Endothelial cell of umbilical vein (primary cell): Measurements from ENCODE around the gene TJP3. TPM values are rescaled to one million over a fixed set of nuclear protein-coding genes. Genes with fewer than 3 reads are reported as not detected.
"Not testable (repeated sequence)": the region's sequence is repeated elsewhere in the genome, so short reads cannot be mapped to it uniquely, and the experiment has no call there.

Experiments
- BruUV-seq: library from RNA; stranded (reverse); fragments of 400-500 nt; replicated peaks from 2 replicates; lab custom pipeline; 2021; lab: Mats Ljungman, UMichigan
- CTCF ChIA-PET: fragments of 300-600, 350-600 bp; sonication (Branson Sonifier 250); formaldehyde crosslinking; loops from one replicate; lab custom pipeline; 2021; ENCODE audit warnings: antibody characterized with exemption, inconsistent platforms; lab: Charles Lee
- POLR2A ChIA-PET: fragments of 300-600, 350-600 bp; sonication (Branson Sonifier 250); formaldehyde crosslinking; loops from one replicate; lab custom pipeline; 2021; ENCODE audit warnings: antibody characterized with exemption, inconsistent platforms; lab: Charles Lee
- DNase-seq: peaks from one replicate; pipeline ENCODE4 v3.0.0-alpha.2; 2011; ENCODE audit warnings: low read depth, low spot score
- FAIRE-seq: peaks from 2 replicates; lab custom pipeline; 2011; peaks lifted over from hg19 to GRCh38; lab: Jason Lieb, UNC
- H2AFZ ChIP-seq: 2 replicates; pipeline ENCODE4 v1.6.0; 2012; ENCODE audit warnings: low read depth, low read length, control low read depth, inconsistent platforms
- H3K27ac ChIP-seq: 2 replicates; pipeline ENCODE4 v1.5.1; 2011; ENCODE audit warnings: low read depth, mild to moderate bottlenecking, control low read depth, low read length, moderate library complexity; ENCODE audit not compliant: insufficient read depth
- H3K27me3 ChIP-seq, 2 experiments: 2 replicates each; pipeline versions ENCODE4 v1.6.0 to v1.6.1; 2011; ENCODE audit warnings: low read length in 2 of 2, mixed read lengths in 1 of 2; ENCODE audit not compliant: control insufficient read depth in 2 of 2, insufficient read depth in 2 of 2
- H3K36me3 ChIP-seq, 2 experiments: 2 replicates in 1 of 2; 3 replicates in 1 of 2; pipeline ENCODE4 v1.5.1; 2011; ENCODE audit warnings: low read length in 2 of 2, mild to moderate bottlenecking in 1 of 2, moderate library complexity in 1 of 2; ENCODE audit not compliant: control insufficient read depth in 2 of 2, insufficient read depth in 2 of 2; ENCODE audit errors: extremely low read depth in 1 of 2
- H3K4me1 ChIP-seq: 3 replicates; pipeline ENCODE4 v1.5.1; 2011; ENCODE audit warnings: mild to moderate bottlenecking, low read length; ENCODE audit not compliant: control insufficient read depth, insufficient read depth; ENCODE audit errors: extremely low read depth
- H3K4me2 ChIP-seq: 2 replicates; pipeline ENCODE4 v1.6.1; 2011; ENCODE audit warnings: low read length, control low read depth, mixed read lengths; ENCODE audit not compliant: insufficient read depth
- H3K4me3 ChIP-seq, 3 experiments: fragments of 200-600 bp in 1 of 3; sonication (generic), shearing (Covaris generic) in 1 of 3; replicated peaks in 1 of 3; 2 replicates each; pipeline ENCODE4 v1.5.1; 2011 to 2016; ENCODE audit warnings: control low read depth in 3 of 3, low read length in 3 of 3, mild to moderate bottlenecking in 2 of 3, inconsistent platforms in 1 of 3, low read depth in 1 of 3, moderate library complexity in 1 of 3; ENCODE audit not compliant: insufficient read depth in 1 of 3
- H3K79me2 ChIP-seq: 2 replicates; pipeline ENCODE4 v1.6.0; 2012; ENCODE audit warnings: low read length, inconsistent platforms; ENCODE audit not compliant: control insufficient read depth, insufficient read depth
- H3K9ac ChIP-seq: replicated peaks from 2 replicates; pipeline ENCODE3; 2011; ENCODE audit warnings: low read length, control low read depth; ENCODE audit not compliant: insufficient read depth; ENCODE audit errors: extremely low read depth
- H3K9me1 ChIP-seq: replicated peaks from 3 replicates; pipeline ENCODE4 v1.6.0; 2011; ENCODE audit warnings: mild to moderate bottlenecking, low read length; ENCODE audit not compliant: control insufficient read depth, insufficient read depth; ENCODE audit errors: extremely low read depth
- H3K9me3 ChIP-seq: replicated peaks from 2 replicates; pipeline ENCODE4 v1.5.1; 2012; ENCODE audit warnings: low read length, inconsistent platforms; ENCODE audit not compliant: control insufficient read depth, insufficient read depth
- H4K20me1 ChIP-seq: replicated peaks from 2 replicates; pipeline ENCODE3; 2011; ENCODE audit warnings: mild to moderate bottlenecking, low read length; ENCODE audit not compliant: control insufficient read depth, insufficient read depth; ENCODE audit errors: extremely low read depth
- dilution Hi-C: fragments of 300-500 bp; cut with MboI; formaldehyde crosslinking; loops from one replicate; pipeline ENCODE4 v1.15.0; 2019; ENCODE audit warnings: low sequenced_read_pairs; ENCODE audit not compliant: extremely low pct_ligation_motif_present
- intact Hi-C: fragments of 100-400 bp; cut with micrococcal nuclease; formaldehyde crosslinking; loops from one replicate; pipeline ENCODE4 v1.10.0; 2022
- polyA plus RNA-seq, 4 experiments: library from polyadenylated mRNA; depleted of rRNA in 3 of 4; stranded (reverse) in 3 of 4; unstranded in 1 of 4; fragments of >200 nt; gene quantifications; 2 replicates each; pipeline versions ENCODE4 v1.2.1 to v1.2.3, GENCODE V29; 2011 to 2012; ENCODE audit warnings: missing spikeins in 1 of 4
- total RNA-seq: library from RNA; stranded (reverse); gene quantifications from 2 replicates; pipeline ENCODE4 v1.2.3, GENCODE V29; 2021

Gene TJP3
- total and polyA plus RNA-seq, 2 donors (not counting 3 experiments of a cell fraction or from before 2014, with no cell fraction given): 0.10 TPM; not detected in 1

DNA sequence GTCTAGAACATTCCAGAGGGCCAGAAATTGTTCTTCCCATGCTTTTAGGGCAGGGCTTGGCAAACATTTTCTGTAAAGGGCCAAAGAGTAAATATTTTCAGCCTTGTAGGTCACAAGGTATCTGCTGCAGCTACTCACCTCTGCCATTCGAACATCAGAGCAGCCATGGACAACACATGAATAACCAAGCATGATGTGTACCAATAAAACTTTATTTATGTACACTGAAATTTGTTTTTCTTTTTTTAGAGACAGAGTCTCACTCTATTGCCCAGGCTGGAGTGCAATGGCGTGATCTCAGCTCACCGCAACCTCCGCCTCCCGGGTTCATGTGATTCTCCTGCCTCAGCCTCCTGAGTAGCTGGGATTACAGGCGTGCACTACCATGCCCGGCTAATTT is 49.5 kb downstream of the TJP3 start:
- BruUV-seq, H3K9me1 ChIP-seq, H3K4me2 ChIP-seq, H2AFZ ChIP-seq, H3K9ac ChIP-seq, H3K27ac ChIP-seq, H3K27me3 ChIP-seq, dilution Hi-C loops, H3K4me1 ChIP-seq, POLR2A ChIA-PET, intact Hi-C loops, H3K36me3 ChIP-seq, H3K9me3 ChIP-seq, DNase-seq, FAIRE-seq, H3K4me3 ChIP-seq, H4K20me1 ChIP-seq: not testable (repeated sequence)
- H3K79me2 ChIP-seq: peaks cover 19% of the 10 kb centered on the region
- CTCF ChIA-PET: interaction anchor here (0.7 kb wide), 1 partner anchor 11 kb away, joined by 4 read pairs; no protein-coding TSS in a partner anchor

GRCh38 chr19:3758297-3758696 is 50.1 kb downstream of the TJP3 start:
- H3K4me2 ChIP-seq, H3K9me3 ChIP-seq, intact Hi-C loops, CTCF ChIA-PET, H3K4me3 ChIP-seq, H3K27me3 ChIP-seq, BruUV-seq, dilution Hi-C loops, DNase-seq, H2AFZ ChIP-seq, H3K27ac ChIP-seq, H3K9ac ChIP-seq, H3K36me3 ChIP-seq, H3K9me1 ChIP-seq, POLR2A ChIA-PET, H4K20me1 ChIP-seq, FAIRE-seq, H3K4me1 ChIP-seq: not testable (repeated sequence)
- H3K79me2 ChIP-seq: peaks cover 22% of the 10 kb centered on the region
